NCI-H128 (cell line): Measurements from ENCODE around the gene LYG2.
"Not testable (repeated sequence)": the region's sequence is repeated elsewhere in the genome, so short reads cannot be mapped to it uniquely, and the experiment has no call there.

Experiments used
- DNase-seq: peaks from one replicate; lab custom pipeline; 2025; ENCODE audit not compliant: unreplicated experiment; lab: John Stamatoyannopoulos, UW

Gene LYG2

GRCh38 chr2:99201959-99202678 is 53.3 kb downstream of the LYG2 start:
- DNase-seq = no peak

GRCh38 chr2:99200076-99200800 is 55.2 kb downstream of the LYG2 start:
- DNase-seq = no peak

- DNase-seq = no peak
Observed at GRCh38 chr2:99198103-99198841, 57.2 kb downstream of the LYG2 start.

DNA sequence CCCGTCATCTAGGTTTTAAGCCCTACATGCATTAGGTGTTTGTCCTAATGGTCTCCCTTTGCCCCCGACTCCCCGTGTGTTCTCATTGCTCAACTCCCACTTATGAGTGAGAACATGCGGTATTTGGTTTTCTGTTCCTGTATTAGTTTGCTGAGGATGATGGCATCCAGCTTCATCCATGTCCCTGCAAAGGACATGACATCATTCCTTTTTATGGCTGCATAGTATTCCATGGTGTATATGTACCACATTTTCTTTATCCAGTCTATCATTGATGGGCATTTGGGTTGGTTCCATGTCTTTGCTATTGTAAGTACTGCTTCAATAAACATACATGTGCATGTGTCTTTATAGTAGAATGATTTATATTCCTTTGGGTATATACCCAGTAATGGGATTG is 63.1 kb downstream of the LYG2 start:
- DNase-seq = not testable (repeated sequence)
